Activated CD4-positive, CD25-positive, alpha-beta regulatory T cell treated with anti-CD3 and anti-CD28 coated beads, Interleukin-2, amount 50 U/mL, for 16 hours (primary cell): ENCODE measurements around the gene IL22RA2.

Source experiments
- DNase-seq: peaks from one replicate; pipeline ENCODE4 v3.0.0-alpha.2; 2020; ENCODE audit warnings: low read depth, low spot score

Gene IL22RA2

DNA sequence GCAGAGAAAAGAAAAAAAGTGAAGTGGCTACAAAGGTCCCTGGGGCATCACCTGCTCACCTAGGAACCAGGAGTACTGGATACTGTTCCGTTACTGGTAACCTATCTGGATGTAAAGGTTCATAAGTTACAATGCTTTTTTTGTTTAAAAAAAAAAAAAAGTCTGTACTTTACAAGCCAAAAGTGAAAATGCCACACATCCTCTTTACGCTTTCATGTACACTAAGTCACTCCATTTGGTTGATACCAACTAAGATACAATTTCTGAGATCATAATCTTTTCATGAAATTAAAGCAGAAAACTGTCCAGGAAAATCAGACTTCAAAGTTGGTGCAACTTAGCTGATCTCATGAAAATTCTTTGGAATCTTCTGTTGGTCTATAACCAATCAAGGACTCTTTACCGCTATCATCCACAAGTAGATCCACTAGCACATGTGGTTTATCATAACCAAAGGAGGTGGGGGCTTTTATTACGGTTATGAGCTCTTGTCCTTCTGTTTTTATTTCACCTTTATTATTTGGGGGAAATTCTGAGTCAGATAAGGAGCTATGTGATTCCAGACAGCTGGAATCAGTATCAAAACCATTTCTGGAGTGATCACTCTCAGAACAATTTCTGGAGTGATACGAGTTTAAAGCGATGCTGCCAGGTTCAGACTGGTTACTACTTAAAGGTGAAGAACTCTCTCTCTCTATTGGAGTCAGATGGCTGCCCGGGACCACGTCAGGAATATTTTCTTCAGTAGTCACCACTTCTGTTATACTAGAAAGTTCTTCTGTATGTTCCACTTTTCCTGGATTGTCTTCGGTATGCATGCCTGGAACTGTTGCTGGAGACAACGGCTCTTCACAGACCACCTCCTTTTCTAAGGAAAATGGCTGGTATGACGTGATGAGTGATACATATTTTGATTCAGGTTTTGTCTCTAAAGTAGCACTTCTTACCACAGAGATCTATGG is 24.5 kb upstream of the IL22RA2 start:
- DNase-seq, result no peak

- no peak for DNase-seq
Observed at GRCh38 chr6:137193256-137194070, 20.0 kb upstream of the IL22RA2 start.

- DNase-seq, result no peak
Observed at GRCh38 chr6:137192821-137193220, 19.4 kb upstream of the IL22RA2 start.

DNA sequence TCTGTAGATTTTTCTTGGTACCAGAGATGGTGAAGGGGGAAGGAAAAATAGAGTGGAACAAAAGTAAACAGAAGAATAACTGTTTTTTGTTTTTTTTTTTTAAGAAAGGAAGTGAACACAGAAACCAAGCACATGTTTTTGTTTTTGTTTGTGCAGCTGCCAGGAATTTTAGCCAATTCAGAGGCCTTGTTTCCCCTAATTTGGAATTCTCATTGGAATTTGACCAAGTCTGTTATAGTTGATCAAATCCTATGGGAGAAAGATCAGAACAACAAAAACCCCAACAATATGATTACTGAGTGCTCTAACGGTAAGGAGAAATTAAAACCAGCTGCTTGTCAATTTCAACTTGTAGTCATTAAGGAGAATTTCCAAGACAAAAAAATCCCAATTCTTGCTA is 18.2 kb upstream of the IL22RA2 start:
- no peak for DNase-seq

DNA sequence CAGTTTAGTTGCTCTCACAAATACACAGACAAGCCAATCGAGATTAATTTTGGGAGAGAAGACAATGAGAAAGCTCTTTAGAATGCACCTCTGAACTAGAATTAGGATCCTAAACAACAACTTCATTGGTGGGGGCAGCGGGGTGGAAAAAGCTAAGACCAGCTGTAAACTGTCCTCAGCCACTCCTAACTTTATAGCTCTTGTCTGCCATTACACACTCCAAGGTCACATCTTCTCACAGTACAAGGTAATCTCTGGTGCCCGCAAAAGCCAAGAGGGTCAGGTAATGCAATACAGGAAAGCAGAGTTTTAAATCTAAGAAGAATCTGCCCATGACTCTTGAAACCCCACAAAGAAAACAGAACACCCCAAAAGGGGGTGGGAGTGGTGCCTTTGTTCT is 17.8 kb upstream of the IL22RA2 start:
- DNase-seq, result no peak

DNA sequence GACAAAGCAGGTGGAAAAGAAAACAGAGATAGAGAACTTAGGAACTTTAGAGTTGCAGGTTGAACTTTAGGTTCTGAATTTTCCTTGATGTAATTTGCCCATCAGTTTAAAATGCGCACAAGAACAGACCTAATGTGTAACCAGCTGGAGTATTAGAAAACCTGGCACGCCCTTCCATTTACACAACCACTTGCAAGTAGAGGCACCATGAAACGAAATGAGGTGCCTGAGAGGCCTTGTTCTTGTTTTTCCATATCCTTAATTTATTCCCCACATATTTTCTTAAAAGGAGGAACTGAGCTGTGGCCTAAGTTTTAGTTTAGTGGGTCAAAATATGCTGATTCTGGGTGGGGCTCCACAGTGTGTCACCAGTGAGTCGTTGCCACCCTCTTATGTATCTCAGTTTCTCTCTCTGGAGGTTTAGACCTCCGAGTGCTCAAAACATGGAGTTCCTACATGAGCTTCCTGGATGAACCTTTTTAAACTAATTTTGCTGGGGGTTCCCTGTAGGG is 17.2 kb upstream of the IL22RA2 start:
- no peak for DNase-seq

DNA sequence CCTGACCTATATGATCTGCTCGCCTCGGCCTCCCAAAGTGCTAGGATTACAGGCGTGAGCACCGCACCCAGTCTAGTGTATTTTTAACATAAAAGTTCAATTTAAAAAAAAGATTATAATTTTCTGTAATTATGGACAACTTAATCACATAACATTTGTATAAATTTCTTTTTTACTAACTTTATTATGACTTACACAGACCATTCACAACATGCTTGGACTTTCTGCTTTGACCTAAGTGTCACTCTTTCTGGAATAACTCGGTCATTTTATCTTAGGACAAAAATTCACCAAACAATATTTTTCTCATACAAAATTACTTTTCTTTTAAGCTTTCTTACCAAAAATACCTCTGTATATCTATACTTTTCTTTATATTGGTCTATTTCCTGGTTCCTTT is 15.4 kb upstream of the IL22RA2 start:
- no peak for DNase-seq

- no peak for DNase-seq
Observed at GRCh38 chr6:137185290-137185689, 11.8 kb upstream of the IL22RA2 start.

GRCh38 chr6:137182654-137183073 is 9.2 kb upstream of the IL22RA2 start:
- DNase-seq, result no peak

- DNase-seq, result no peak
Observed at GRCh38 chr6:137181891-137182653, 8.6 kb upstream of the IL22RA2 start.

GRCh38 chr6:137177611-137178010 is 4.2 kb upstream of the IL22RA2 start:
- DNase-seq, result no peak

DNA sequence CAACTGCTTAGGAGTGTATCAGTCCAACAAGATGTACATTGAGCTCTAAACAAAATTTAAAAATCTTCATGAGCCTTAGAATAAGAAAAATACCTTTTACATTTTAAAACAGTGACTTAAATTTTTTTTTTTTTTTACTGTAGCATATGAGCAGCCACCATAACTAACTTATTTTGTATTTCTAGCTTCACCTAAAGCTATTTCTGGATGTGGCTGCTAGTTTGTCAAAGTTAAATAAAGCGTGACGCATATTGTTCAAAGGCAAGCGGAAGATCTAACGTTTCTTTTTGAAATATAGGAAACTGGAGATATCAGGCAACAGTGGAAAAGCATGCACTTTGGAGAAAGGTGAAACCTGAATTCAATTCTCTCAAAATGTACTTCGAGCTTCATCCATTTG is 3.3 kb upstream of the IL22RA2 start:
- DNase-seq, result no peak

DNA sequence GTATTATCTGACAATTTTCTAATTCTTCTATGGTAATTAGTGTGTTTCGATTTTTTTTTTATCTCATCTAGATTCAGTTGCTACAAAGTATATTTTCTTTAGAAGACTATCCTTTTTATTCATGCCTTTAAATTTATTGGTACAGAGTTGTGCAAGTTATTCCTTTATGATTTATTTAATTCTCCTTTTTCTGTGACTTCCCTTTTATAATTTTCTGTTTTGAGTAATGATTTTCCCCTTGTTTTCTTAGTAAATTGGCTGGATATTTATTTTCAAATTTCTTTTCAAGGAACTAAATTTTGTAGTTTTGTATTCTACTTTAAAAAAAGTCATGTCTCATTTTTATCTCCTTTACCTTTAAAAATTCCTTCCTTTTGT is 2.4 kb upstream of the IL22RA2 start:
- no peak for DNase-seq

DNA sequence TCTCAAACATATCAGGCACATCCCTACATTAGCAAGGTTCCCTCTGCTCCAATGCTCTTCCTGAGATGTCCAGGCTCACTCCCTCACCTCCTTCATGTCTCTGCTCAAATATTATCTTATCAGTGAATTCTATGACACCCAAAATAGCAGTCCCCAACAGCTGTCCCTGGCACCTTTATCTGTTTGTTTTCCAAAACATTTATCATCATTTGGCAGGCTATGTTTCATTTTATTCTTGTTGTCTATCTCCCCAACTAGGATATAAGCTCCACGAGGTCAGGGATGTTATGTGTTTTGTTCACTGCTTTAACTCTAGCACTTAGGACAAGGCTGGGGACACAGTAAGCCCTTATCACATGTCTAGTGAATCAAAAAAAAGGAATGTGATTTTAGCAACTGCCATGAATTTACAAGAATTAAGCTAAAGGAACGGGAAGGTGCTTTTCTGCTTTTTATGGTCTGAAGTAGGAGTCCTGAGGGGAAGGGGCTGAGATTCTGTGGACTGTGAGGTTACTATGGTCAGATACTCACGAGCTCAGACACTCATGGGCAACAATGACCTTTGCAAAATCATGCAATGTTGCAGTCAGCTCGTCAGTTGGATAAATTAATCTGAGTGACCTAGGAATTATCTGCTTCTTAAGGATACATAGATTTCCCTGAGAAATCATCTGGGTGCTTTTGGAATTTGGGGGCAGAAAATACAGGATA is 1.9 kb upstream of the IL22RA2 start:
- DNase-seq, result no peak

DNA sequence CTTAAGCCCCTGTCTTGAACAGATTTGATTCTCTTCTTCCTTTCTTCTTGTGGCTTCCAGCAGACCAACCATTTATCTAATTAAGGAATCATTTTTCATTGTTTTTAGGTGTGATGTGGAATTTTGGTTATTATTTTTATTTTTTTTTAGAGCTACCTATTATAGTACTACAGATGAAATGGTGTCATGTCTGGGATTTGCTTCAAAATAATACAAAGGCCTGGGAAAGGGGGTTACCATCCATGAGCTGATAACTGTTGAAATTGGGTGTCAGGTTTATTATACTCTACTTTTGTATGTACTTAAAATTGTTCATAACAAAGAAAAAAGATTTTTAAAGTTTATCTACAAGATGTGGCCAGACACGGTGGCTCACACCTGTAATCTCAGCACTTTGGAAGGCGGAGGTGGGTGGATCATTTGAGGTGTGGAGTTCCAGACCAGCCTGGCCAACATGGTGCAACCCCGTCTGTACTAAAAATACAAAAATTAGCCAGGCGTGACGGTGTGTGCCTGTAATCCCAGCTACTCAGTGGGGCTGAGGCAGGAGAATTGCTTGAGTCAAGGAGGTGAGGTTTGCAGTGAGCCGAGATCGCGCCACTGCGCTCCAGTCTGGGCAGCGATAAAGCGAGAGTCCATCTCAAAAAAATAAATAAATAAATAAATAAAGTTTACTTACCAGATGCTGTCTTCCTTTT is 561 bp downstream of the IL22RA2 start:
- no peak for DNase-seq

DNA sequence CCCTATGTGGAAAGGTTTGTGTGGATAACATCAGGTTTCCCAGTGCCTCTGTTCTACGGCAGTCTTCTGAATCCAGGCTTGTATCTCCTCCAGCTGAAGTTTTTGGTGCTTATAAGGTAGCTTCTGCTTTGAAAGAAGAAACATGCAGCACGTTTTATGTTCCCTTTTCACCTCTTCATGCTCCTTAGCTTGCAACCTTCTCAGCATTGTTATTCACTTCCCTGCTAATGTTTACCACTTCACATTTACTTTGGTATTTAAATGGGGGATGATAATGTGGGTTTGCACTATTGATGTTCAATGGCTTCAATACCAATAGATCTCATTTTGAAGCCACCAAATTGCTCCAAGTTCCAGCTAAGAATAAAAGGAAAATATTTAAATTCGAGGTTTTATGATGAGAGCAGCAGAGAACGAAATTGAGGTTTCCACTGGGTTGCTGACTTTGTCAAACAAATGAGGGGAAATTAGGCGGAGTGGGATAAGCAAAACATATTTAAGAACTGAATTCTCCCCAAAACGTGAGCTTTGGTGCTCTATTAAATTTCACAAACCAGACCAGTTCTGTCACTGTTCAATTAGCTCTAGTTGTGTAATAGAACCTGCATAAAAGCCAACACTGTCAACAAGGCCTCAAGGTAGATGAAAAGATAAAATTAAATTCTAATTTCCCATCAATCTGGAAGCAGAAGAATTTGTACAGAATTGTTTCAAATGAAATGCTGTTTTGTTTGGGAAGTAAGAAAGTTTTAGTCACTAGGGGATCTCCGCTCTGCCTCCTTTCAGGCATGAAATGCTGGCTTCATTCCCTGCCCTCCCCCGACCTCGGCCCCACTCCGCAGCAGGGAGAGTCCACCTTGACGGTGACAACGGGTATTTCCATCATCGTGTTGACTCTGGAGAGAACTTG is 1.4 kb downstream of the IL22RA2 start:
- no peak for DNase-seq

DNA sequence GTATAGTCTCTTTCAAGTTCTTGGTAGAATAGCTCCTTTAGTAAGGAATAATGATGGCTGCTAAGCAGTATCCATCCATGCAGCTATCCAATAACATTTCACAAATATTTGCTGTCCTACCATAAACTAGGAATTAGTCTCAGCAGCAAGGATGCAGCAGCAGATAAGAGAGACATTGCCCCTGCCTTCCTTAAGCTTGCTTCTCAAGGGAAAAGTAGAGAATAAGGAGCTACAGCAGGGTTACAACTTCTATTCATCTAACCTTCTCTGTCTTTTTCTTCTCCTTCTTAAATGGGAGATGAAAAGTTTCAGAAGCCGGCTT is 2.4 kb downstream of the IL22RA2 start:
- no peak for DNase-seq

DNA sequence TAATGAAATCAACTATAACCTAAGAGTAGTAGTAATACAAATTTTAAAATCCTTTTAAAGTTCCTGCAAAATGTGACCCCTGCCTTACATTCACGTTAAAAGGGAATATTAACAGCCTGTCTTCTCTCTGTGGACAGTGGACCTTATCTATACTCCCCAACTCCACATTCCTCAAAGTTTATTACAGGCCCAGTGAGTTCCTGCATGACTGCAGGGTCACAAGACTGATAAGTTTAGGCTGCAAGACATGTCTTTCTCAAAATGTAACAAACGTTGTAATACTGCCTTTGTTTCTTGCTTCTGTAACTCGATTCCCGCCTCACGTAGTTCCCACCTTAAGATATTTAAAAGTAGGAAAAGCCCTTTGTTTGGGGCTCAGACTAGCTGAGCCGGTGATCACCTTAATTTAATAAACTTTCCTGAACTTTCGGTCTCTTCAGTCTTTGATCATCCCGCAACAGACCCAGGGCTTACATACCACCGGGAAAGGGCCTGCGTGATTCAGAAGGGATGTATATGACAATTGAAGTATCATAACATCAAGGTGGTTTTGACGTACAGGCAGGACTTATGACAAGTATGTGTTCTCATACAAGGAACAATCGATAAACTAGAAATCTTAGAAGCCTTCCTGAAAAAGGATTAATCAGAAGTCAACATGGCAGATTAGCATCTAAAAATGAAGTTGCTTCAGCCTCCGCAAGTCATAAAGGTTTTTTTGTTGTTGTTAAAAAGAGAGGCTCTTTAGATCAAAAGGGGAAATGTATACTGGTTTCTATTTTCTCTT is 3.0 kb downstream of the IL22RA2 start:
- no peak for DNase-seq
